ENCODE data around the gene LRP1.

LRP1 gene

GRCh38 chr12:57087691-57088353 is 40.5 kb upstream of the LRP1 start:
- no peak for TF ChIP-seq CTCF (IDR thresholded peaks at IDR 0.05)

- TF ChIP-seq CTCF (IDR thresholded peaks at IDR 0.05) = no peak
Observed at GRCh38 chr12:57088354-57089270, 39.7 kb upstream of the LRP1 start, which contains the start of gene NAB2. Gene NAB2, plus strand, starts transcription at chr12:57089114. Its CDS starts 158 bp downstream, at chr12:57089272.

GRCh38 chr12:57089271-57090245 is 38.7 kb upstream of the LRP1 start:
- no peak for TF ChIP-seq CTCF (IDR thresholded peaks at IDR 0.05)

- no peak for TF ChIP-seq CTCF (IDR thresholded peaks at IDR 0.05)
Observed at GRCh38 chr12:57090490-57090889, 37.8 kb upstream of the LRP1 start.

GRCh38 chr12:57090924-57091637 is 37.2 kb upstream of the LRP1 start:
- TF ChIP-seq CTCF (IDR thresholded peaks at IDR 0.05) = no peak

- no peak for TF ChIP-seq CTCF (IDR thresholded peaks at IDR 0.05)
Observed at GRCh38 chr12:57091638-57092528, 36.4 kb upstream of the LRP1 start.

Data from LNCAP (cell line).